ENCODE data around the gene BRIP1. TPM values are rescaled to one million over a fixed set of nuclear protein-coding genes. Genes with fewer than 3 reads are reported as not detected.

The BRIP1 gene
- total RNA-seq, 4 donors from 2014 or later: 1.0 to 13.0 TPM; not detected in 2

GRCh38 chr17:61756561-61756960 is 106.8 kb downstream of the BRIP1 start:
- DNase-seq: no peak
- Histone ChIP-seq H3K4me3 (no peak overlapping the region), H3K27ac (no peak overlapping the region), H3K36me3 (peaks cover 0 to 3% of the 10 kb centered on the region in 2 donors), H3K27me3 (no peaks in the 10 kb centered on the region), H3K4me1 (no peaks in the 10 kb centered on the region), H3K9me3 (no peaks in the 10 kb centered on the region)
- intact Hi-C loops (cut with DNase I; ENCODE audit: low total_unique reads): no loop called here
- TF ChIP-seq CTCF (IDR thresholded peaks at IDR 0.05) (no peak), POLR2A (IDR thresholded peaks at IDR 0.05) (no peak)

GRCh38 chr17:61755668-61756067 is 107.7 kb downstream of the BRIP1 start:
- H3K27me3 ChIP-seq: no peaks in the 10 kb centered on the region
- no peak for DNase-seq
- intact Hi-C loops (cut with DNase I; ENCODE audit: low total_unique reads): no loop called here
- TF ChIP-seq CTCF (IDR thresholded peaks at IDR 0.05) (no peak), POLR2A (IDR thresholded peaks at IDR 0.05) (no peak)
- H3K36me3 ChIP-seq: peaks cover 0 to 3% of the 10 kb centered on the region in 2 donors
- no peak overlapping the region for H3K4me3 ChIP-seq
- no peaks in the 10 kb centered on the region for H3K9me3 ChIP-seq
- no peaks in the 10 kb centered on the region for H3K4me1 ChIP-seq
- no peak overlapping the region for H3K27ac ChIP-seq

GRCh38 chr17:61755078-61755477 is 108.2 kb downstream of the BRIP1 start:
- TF ChIP-seq CTCF (IDR thresholded peaks at IDR 0.05): no peak
- TF ChIP-seq POLR2A (IDR thresholded peaks at IDR 0.05): no peak
- no peak overlapping the region for H3K4me3 ChIP-seq
- no peaks in the 10 kb centered on the region for H3K27me3 ChIP-seq
- H3K9me3 ChIP-seq: no peaks in the 10 kb centered on the region
- intact Hi-C loops (cut with DNase I; ENCODE audit: low total_unique reads): no loop called here
- H3K36me3 ChIP-seq: peaks cover 0 to 3% of the 10 kb centered on the region in 2 donors
- no peak overlapping the region for H3K27ac ChIP-seq
- no peak for DNase-seq
- H3K4me1 ChIP-seq: no peaks in the 10 kb centered on the region

- H3K27ac ChIP-seq: no peak overlapping the region
- no peak overlapping the region for H3K4me3 ChIP-seq
- no peaks in the 10 kb centered on the region for H3K4me1 ChIP-seq
- DNase-seq: no peak
- no peaks in the 10 kb centered on the region for H3K9me3 ChIP-seq
- H3K27me3 ChIP-seq: no peaks in the 10 kb centered on the region
- intact Hi-C loops (cut with DNase I; ENCODE audit: low total_unique reads): no loop called here
- TF ChIP-seq CTCF (IDR thresholded peaks at IDR 0.05): no peak
- TF ChIP-seq POLR2A (IDR thresholded peaks at IDR 0.05): no peak
- H3K36me3 ChIP-seq: peaks cover 0 to 3% of the 10 kb centered on the region in 2 donors
Observed at GRCh38 chr17:61754124-61754523, 109.2 kb downstream of the BRIP1 start.

GRCh38 chr17:61753696-61754095 is 109.6 kb downstream of the BRIP1 start:
- peaks cover 0 to 3% of the 10 kb centered on the region in 2 donors for H3K36me3 ChIP-seq
- no peak for DNase-seq
- no peak overlapping the region for H3K4me3 ChIP-seq
- H3K4me1 ChIP-seq: no peaks in the 10 kb centered on the region
- H3K9me3 ChIP-seq: no peaks in the 10 kb centered on the region
- no peak overlapping the region for H3K27ac ChIP-seq
- H3K27me3 ChIP-seq: no peaks in the 10 kb centered on the region
- TF ChIP-seq POLR2A (IDR thresholded peaks at IDR 0.05): no peak
- no peak for TF ChIP-seq CTCF (IDR thresholded peaks at IDR 0.05)
- intact Hi-C loops (cut with DNase I; ENCODE audit: low total_unique reads): no loop called here

Data from uterus (tissue), 4 donors.